SK-N-SH (cell line): ENCODE measurements around the gene TMEM60. TPM values are rescaled to one million over a fixed set of nuclear protein-coding genes. Genes with fewer than 3 reads are reported as not detected.

Experiments
- CTCF ChIA-PET: fragments of 300-600, 350-600 bp; formaldehyde crosslinking; extraction: SDS; loops from one replicate; lab custom pipeline; 2021; lab: Yijun Ruan, JAX
- POLR2A ChIA-PET: fragments of 350-600 bp; sonication (Branson Sonifier 250); formaldehyde crosslinking; extraction: SDS; loops from one replicate; lab custom pipeline; 2020; ENCODE audit warnings: antibody characterized with exemption, inconsistent platforms; lab: Yijun Ruan, JAX
- DNase-seq: peaks from one replicate; pipeline ENCODE4 v3.0.0; 2012
- H2AFZ ChIP-seq: fragments of 200-600 bp; sonication (generic); 2 replicates; pipeline ENCODE4 v1.8.1; 2016; ENCODE audit warnings: antibody characterized with exemption, mild to moderate bottlenecking, low read depth
- H3F3A ChIP-seq: fragments of 200-600 bp; sonication (generic); replicated peaks from 2 replicates; pipeline ENCODE3; 2016; ENCODE audit warnings: antibody characterized with exemption, mild to moderate bottlenecking; ENCODE audit not compliant: insufficient read depth
- H3K27ac ChIP-seq, 2 experiments: fragments of 200-500 bp in 1 of 2; fragments of 200-600 bp in 1 of 2; sonication (Bioruptor generic) in 1 of 2; sonication (generic), shearing (Covaris generic) in 1 of 2; 2 replicates each; pipeline versions ENCODE4 v1.5.1 to v1.6.1; 2014 to 2016; ENCODE audit warnings: low read depth in 2 of 2, inconsistent platforms in 1 of 2, low read length in 1 of 2, mild to moderate bottlenecking in 1 of 2, mixed read lengths in 1 of 2
- H3K27me3 ChIP-seq: fragments of 200-600 bp; sonication (generic), shearing (Covaris generic); 2 replicates; pipeline ENCODE4 v1.6.1; 2016; ENCODE audit warnings: mixed run types; ENCODE audit not compliant: insufficient read depth
- H3K36me3 ChIP-seq, 2 experiments: fragments of 200-500 bp in 1 of 2; fragments of 200-600 bp in 1 of 2; sonication (Bioruptor generic) in 1 of 2; sonication (generic) in 1 of 2; replicated peaks in 1 of 2; 2 replicates each; pipeline versions ENCODE3 to v1.5.1; 2014 to 2016; ENCODE audit warnings: low read length in 1 of 2, mild to moderate bottlenecking in 1 of 2; ENCODE audit not compliant: insufficient read depth in 2 of 2, control insufficient read depth in 1 of 2
- H3K4me1 ChIP-seq, 2 experiments: fragments of 200-500 bp in 1 of 2; fragments of 200-600 bp in 1 of 2; sonication (Bioruptor generic) in 1 of 2; sonication (generic), shearing (Covaris generic) in 1 of 2; 2 replicates each; pipeline versions ENCODE4 v1.5.1 to v1.6.1; 2014 to 2016; ENCODE audit warnings: low read depth in 1 of 2, low read length in 1 of 2, mixed run types in 1 of 2; ENCODE audit not compliant: insufficient read depth in 2 of 2, control insufficient read depth in 1 of 2
- H3K4me2 ChIP-seq: fragments of 200-600 bp; sonication (generic), shearing (Covaris generic); 2 replicates; pipeline ENCODE4 v1.6.1; 2017; ENCODE audit warnings: mixed run types
- H3K4me3 ChIP-seq, 2 experiments: fragments of 200-500 bp in 1 of 2; fragments of 200-600 bp in 1 of 2; sonication (Bioruptor generic) in 1 of 2; sonication (generic), shearing (Covaris generic) in 1 of 2; 2 replicates each; pipeline versions ENCODE4 v1.5.1 to v1.8.1; 2014 to 2016; ENCODE audit warnings: low read depth in 2 of 2, inconsistent platforms in 1 of 2, low read length in 1 of 2, mild to moderate bottlenecking in 1 of 2, mixed read lengths in 1 of 2, moderate library complexity in 1 of 2
- H3K79me2 ChIP-seq: fragments of 200-600 bp; sonication (generic); 2 replicates; pipeline ENCODE4 v1.8.1; 2017; ENCODE audit warnings: mild to moderate bottlenecking; ENCODE audit not compliant: insufficient read depth
- H3K9ac ChIP-seq: fragments of 200-600 bp; sonication (generic); 2 replicates; pipeline ENCODE4 v1.6.1; 2017; ENCODE audit warnings: mixed run types
- H3K9me2 ChIP-seq: fragments of 200-600 bp; sonication (generic); 2 replicates; pipeline ENCODE4 v1.6.1; 2017; ENCODE audit warnings: mixed run types
- H3K9me3 ChIP-seq: fragments of 200-600 bp; sonication (generic); 2 replicates; pipeline ENCODE4 v1.6.1; 2017; ENCODE audit warnings: mixed run types, mild to moderate bottlenecking, moderate library complexity
- H4K20me1 ChIP-seq: fragments of 200-600 bp; sonication (generic); 2 replicates; pipeline ENCODE4 v1.6.1; 2017; ENCODE audit warnings: mild to moderate bottlenecking, mixed run types; ENCODE audit not compliant: insufficient read depth
- EP300 ChIP-seq, 2 experiments: IDR thresholded peaks; 2 replicates each; pipeline versions ENCODE4 v1.4.0 to v1.6.1; 2012; ENCODE audit warnings: borderline replicate concordance in 1 of 2, low read depth in 1 of 2, low read length in 1 of 2
- EZH2phosphoT487 ChIP-seq: fragments of 200-600 bp; sonication (generic); IDR thresholded peaks from 2 replicates; pipeline ENCODE4 v1.6.1; 2017; ENCODE audit warnings: low read depth, mixed run types, mild to moderate bottlenecking, antibody characterized with exemption, moderate library complexity, borderline replicate concordance
- FOXM1 ChIP-seq: IDR thresholded peaks from 2 replicates; pipeline ENCODE4 v1.4.0; 2012; ENCODE audit warnings: low read depth, mild to moderate bottlenecking
- MEF2A ChIP-seq: IDR thresholded peaks from 2 replicates; pipeline ENCODE4 v1.4.0; 2012; ENCODE audit warnings: low read depth, borderline replicate concordance
- NRF1 ChIP-seq: IDR thresholded peaks from 2 replicates; pipeline ENCODE4 v1.6.1; 2012; ENCODE audit warnings: low read depth, mild to moderate bottlenecking, low read length
- RAD21 ChIP-seq: IDR thresholded peaks from 2 replicates; pipeline ENCODE4 v1.6.1; 2012; ENCODE audit warnings: mild to moderate bottlenecking, low read length
- REST ChIP-seq: IDR thresholded peaks from 2 replicates; pipeline ENCODE4 v1.6.1; 2012; ENCODE audit warnings: mild to moderate bottlenecking, low read depth, low read length, moderate library complexity
- RFX5 ChIP-seq: IDR thresholded peaks from 2 replicates; pipeline ENCODE4 v1.6.1; 2012; ENCODE audit warnings: mild to moderate bottlenecking, improper control_type of control experiment, low read length
- RXRA ChIP-seq: IDR thresholded peaks from 2 replicates; pipeline ENCODE4 v1.4.0; 2012; ENCODE audit warnings: low read depth, mild to moderate bottlenecking, borderline replicate concordance
- SIN3A ChIP-seq: IDR thresholded peaks from 2 replicates; pipeline ENCODE4 v1.6.1; 2012; ENCODE audit warnings: low read depth, mild to moderate bottlenecking, low read length, moderate library complexity, borderline replicate concordance
- TAF1 ChIP-seq: IDR thresholded peaks from 2 replicates; pipeline ENCODE4 v1.6.1; 2012; ENCODE audit warnings: low read depth, mild to moderate bottlenecking, low read length, moderate library complexity, borderline replicate concordance
- TEAD4 ChIP-seq: IDR thresholded peaks from 2 replicates; pipeline ENCODE4 v1.4.0; 2012; ENCODE audit warnings: mild to moderate bottlenecking, borderline replicate concordance; ENCODE audit not compliant: insufficient read depth
- USF1 ChIP-seq: IDR thresholded peaks from 2 replicates; pipeline ENCODE4 v1.4.0; 2012; ENCODE audit warnings: low read depth, borderline replicate concordance
- USF2 ChIP-seq: fragments of 150-350 bp; IDR thresholded peaks from 2 replicates; pipeline ENCODE4 v1.6.1; 2017; ENCODE audit warnings: antibody characterized with exemption, low read length, low read depth, borderline replicate concordance
- YY1 ChIP-seq: IDR thresholded peaks from 2 replicates; pipeline ENCODE4 v1.4.0; 2012; ENCODE audit warnings: low read depth, mild to moderate bottlenecking
- WGBS: methylation state at CpG from one replicate; pipeline ENCODE4 v1.1.6; 2017; ENCODE audit warnings: low lambda C conversion rate; 5-methylcytosine and 5-hydroxymethylcytosine counted together
- polyA plus RNA-seq, 3 experiments: library from polyadenylated mRNA; depleted of rRNA; stranded (reverse); fragments of >200 nt; gene quantifications; 2 replicates each; pipeline ENCODE4 v1.2.3, GENCODE V29; 2012

The TMEM60 gene
- polyA plus RNA-seq, 1 of the 3 experiments (the other 2 are of a cell fraction): 24.8 TPM

- Histone ChIP-seq H3K27ac (no peak overlapping the region; a peak in 1 of 4 replicates), H3K4me1 (no peaks in the 10 kb centered on the region; a peak in 1 of 4 replicates), H3K4me2 (no peak overlapping the region), H3K79me2 (peaks cover 36% of the 10 kb centered on the region), H3K4me3 (no peak overlapping the region), H3K9ac (no peak overlapping the region), H3K27me3 (no peaks in the 10 kb centered on the region), H3K36me3 (peaks cover 10 to 25% of the 10 kb centered on the region in 2 experiments), H2AFZ (no peak overlapping the region), H3K9me2 (no peaks in the 10 kb centered on the region), H4K20me1 (0 out of 2 replicates have a peak, but pooled peaks cover 2% of the 10 kb centered on the region), H3K9me3 (no peaks in the 10 kb centered on the region), H3F3A (peaks cover 17% of the 10 kb centered on the region)
- TF ChIP-seq USF2: no peak
- no peak for TF ChIP-seq EZH2phosphoT487
- no peak for TF ChIP-seq TEAD4
- TF ChIP-seq USF1: no peak
- TF ChIP-seq SIN3A: no peak
- no peak for TF ChIP-seq RAD21
- TF ChIP-seq YY1: no peak
- no peak for TF ChIP-seq RFX5
- TF ChIP-seq NRF1: no peak
- no peak for TF ChIP-seq MEF2A
- TF ChIP-seq TAF1: no peak
- TF ChIP-seq FOXM1: no peak
- no peak for TF ChIP-seq EP300 (IDR thresholded peaks at IDR 0.05; ENCODE audit: borderline replicate concordance in 1 of 2, low read depth in 1 of 2, low read length in 1 of 2)
- no peak for TF ChIP-seq RXRA
- TF ChIP-seq REST: no peak
- ChIA-PET POLR2A (interaction anchor here (0.7 kb wide), 1 partner anchor 973 kb away, joined by 3 read pairs; no protein-coding TSS in a partner anchor), CTCF (no interaction called here)
- no peak for DNase-seq
- WGBS: 90% methylated on average over 6 of the region's 6 CpGs
Measured at GRCh38 chr7:77791336-77791735, 6.9 kb downstream of the TMEM60 start.
